Keratinocyte (primary cell): ENCODE results near the gene PSMD12. TPM values are rescaled to one million over a fixed set of nuclear protein-coding genes. Genes with fewer than 3 reads are reported as not detected.
A peak's percentile ranks its signal among the peaks of the same experiment; 100 is the strongest.

Source experiments
- DNase-seq: peaks from one replicate; pipeline ENCODE4 v3.0.0-alpha.2; 2011; ENCODE audit warnings: low read depth, missing footprints, low spot score
- FAIRE-seq: peaks from 2 replicates; lab custom pipeline; 2011; peaks lifted over from hg19 to GRCh38; lab: Jason Lieb, UNC
- H2AFZ ChIP-seq: 2 replicates; pipeline ENCODE4 v1.6.0; 2012; ENCODE audit warnings: low read length, control low read depth, inconsistent platforms; ENCODE audit not compliant: control insufficient read depth
- H3K27ac ChIP-seq: 2 replicates; pipeline ENCODE4 v1.5.1; 2011; ENCODE audit warnings: low read length; ENCODE audit not compliant: control insufficient read depth, insufficient read depth
- H3K27me3 ChIP-seq: 3 replicates; pipeline ENCODE4 v1.6.0; 2011; ENCODE audit warnings: low read length; ENCODE audit not compliant: control insufficient read depth, insufficient read depth; ENCODE audit errors: extremely low read depth
- H3K36me3 ChIP-seq, 2 experiments: 2 replicates in 1 of 2; 3 replicates in 1 of 2; pipeline ENCODE4 v1.5.1; 2011; ENCODE audit warnings: low read length in 2 of 2, mild to moderate bottlenecking in 1 of 2; ENCODE audit not compliant: control insufficient read depth in 2 of 2, insufficient read depth in 2 of 2; ENCODE audit errors: extremely low read depth in 1 of 2
- H3K4me1 ChIP-seq: 3 replicates; pipeline ENCODE4 v1.5.1; 2011; ENCODE audit warnings: low read length; ENCODE audit not compliant: control insufficient read depth, insufficient read depth; ENCODE audit errors: extremely low read depth
- H3K4me2 ChIP-seq: 3 replicates; pipeline ENCODE4 v1.6.0; 2011; ENCODE audit warnings: low read depth, low read length; ENCODE audit not compliant: control insufficient read depth, insufficient read depth; ENCODE audit errors: extremely low read depth
- H3K4me3 ChIP-seq, 3 experiments: fragments of 200-600 bp in 1 of 3; sonication (generic) in 1 of 3; 2 replicates in 2 of 3; 3 replicates in 1 of 3; pipeline ENCODE4 v1.5.1; 2011 to 2016; ENCODE audit warnings: low read length in 3 of 3, mild to moderate bottlenecking in 3 of 3, control low read depth in 2 of 3, inconsistent platforms in 1 of 3, low read depth in 1 of 3, mixed read lengths in 1 of 3, mixed run types in 1 of 3, moderate library complexity in 1 of 3; ENCODE audit not compliant: control insufficient read depth in 2 of 3, insufficient read depth in 2 of 3; ENCODE audit errors: extremely low read depth in 1 of 3
- H3K79me2 ChIP-seq: 2 replicates; pipeline ENCODE4 v1.6.0; 2012; ENCODE audit warnings: low read length; ENCODE audit not compliant: control insufficient read depth, insufficient read depth
- H3K9ac ChIP-seq: 3 replicates; pipeline ENCODE4 v1.6.0; 2011; ENCODE audit warnings: low read length; ENCODE audit not compliant: control insufficient read depth, insufficient read depth; ENCODE audit errors: extremely low read depth
- H3K9me1 ChIP-seq: 3 replicates; pipeline ENCODE4 v1.6.0; 2011; ENCODE audit warnings: low read length; ENCODE audit not compliant: control insufficient read depth, insufficient read depth; ENCODE audit errors: extremely low read depth
- H3K9me3 ChIP-seq: 2 replicates; pipeline ENCODE4 v1.5.1; 2012; ENCODE audit warnings: low read depth, low read length; ENCODE audit not compliant: control insufficient read depth
- H4K20me1 ChIP-seq: 3 replicates; pipeline ENCODE4 v1.6.0; 2011; ENCODE audit warnings: low read length; ENCODE audit not compliant: control insufficient read depth, insufficient read depth; ENCODE audit errors: extremely low read depth
- CTCF ChIP-seq, 3 experiments: IDR thresholded peaks in 1 of 3; conservative IDR thresholded peaks in 1 of 3; optimal IDR thresholded peaks in 1 of 3; 2 replicates in 2 of 3; 3 replicates in 1 of 3; pipeline versions ENCODE3 to v1.5.1; 2011; ENCODE audit warnings: low read length in 3 of 3, mild to moderate bottlenecking in 3 of 3, moderate library complexity in 2 of 3, control low read depth in 1 of 3, inconsistent platforms in 1 of 3; ENCODE audit not compliant: insufficient read depth in 2 of 3; ENCODE audit errors: extremely low read depth in 1 of 3
- EZH2 ChIP-seq: IDR thresholded peaks from one replicate; pipeline ENCODE4 v1.6.1; 2012; ENCODE audit warnings: inconsistent platforms, mild to moderate bottlenecking, low read length, moderate library complexity
- dilution Hi-C: fragments of 300-500 bp; cut with MboI; formaldehyde crosslinking; loops from one replicate; pipeline ENCODE4 v1.7.0; 2020; ENCODE audit warnings: low sequenced_read_pairs; ENCODE audit not compliant: extremely low pct_ligation_motif_present
- polyA plus RNA-seq, 5 experiments: library from polyadenylated mRNA; depleted of rRNA in 3 of 5; stranded (reverse) in 3 of 5; stranded (forward) in 1 of 5; unstranded in 1 of 5; fragments of >200 nt; gene quantifications; 1 replicate in 1 of 5; 2 replicates in 3 of 5; 3 replicates in 1 of 5; pipeline versions ENCODE4 v1.2.1 to v1.2.3, GENCODE V29; 2011 to 2012; ENCODE audit warnings: missing spikeins in 2 of 5, low read depth in 1 of 5, low replicate concordance in 1 of 5

Gene PSMD12
- polyA plus RNA-seq, 1 donor (not counting 4 experiments of a cell fraction or from before 2014, with no cell fraction given), result 68.4 TPM

GRCh38 chr17:67377488-67378453, 11.4 kb upstream of the PSMD12 start:
- Histone ChIP-seq H3K4me3 (peak overlapping the region; percentile 83 to 94 (median 86)), H3K36me3 (peaks cover 0 to 7% of the 10 kb centered on the region in 2 experiments), H3K9me3 (no peaks in the 10 kb centered on the region), H3K27me3 (no peaks in the 10 kb centered on the region), H3K9me1 (no peaks in the 10 kb centered on the region), H3K9ac (peak overlapping the region; percentile 80), H2AFZ (peak overlapping the region; percentile 34), H4K20me1 (no peaks in the 10 kb centered on the region), H3K4me2 (peak overlapping the region; percentile 96), H3K27ac (peak overlapping the region; percentile 71), H3K4me1 (peaks cover 20% of the 10 kb centered on the region), H3K79me2 (peaks cover 21% of the 10 kb centered on the region)
- FAIRE-seq, result no peak
- dilution Hi-C loops, result no loop called here
- DNase-seq, result no peak
- TF ChIP-seq EZH2, result no peak
- peak in 2 of 3 experiments; percentile 27 to 48 for TF ChIP-seq CTCF (optimal IDR thresholded peaks at IDR 0.05 in 1 of 3, IDR thresholded peaks at IDR 0.05 in 1 of 3, conservative IDR thresholded peaks at IDR 0.05 in 1 of 3; ENCODE audit: extremely low read depth in 1 of 3, insufficient read depth in 2 of 3, low read length in 3 of 3)

- peaks cover 25% of the 10 kb centered on the region for H3K4me1 ChIP-seq
- dilution Hi-C loops, result no loop called here
- DNase-seq (no peak), FAIRE-seq (peak; percentile 17)
- H3K9me1 ChIP-seq, result no peaks in the 10 kb centered on the region
- TF ChIP-seq CTCF (optimal IDR thresholded peaks at IDR 0.05 in 1 of 3, IDR thresholded peaks at IDR 0.05 in 1 of 3, conservative IDR thresholded peaks at IDR 0.05 in 1 of 3; ENCODE audit: extremely low read depth in 1 of 3, insufficient read depth in 2 of 3, low read length in 3 of 3) (peak in 1 of 3 experiments; percentile 10), EZH2 (no peak)
- H3K79me2 ChIP-seq, result peaks cover 17% of the 10 kb centered on the region
- no peaks in the 10 kb centered on the region for H4K20me1 ChIP-seq
- H3K36me3 ChIP-seq, result peaks cover 0 to 7% of the 10 kb centered on the region in 2 experiments
- H3K4me2 ChIP-seq, result peak within 1 kb of the TSS; percentile 96
- peak within 1 kb of the TSS; percentile 71 for H3K27ac ChIP-seq
- H2AFZ ChIP-seq, result peak within 1 kb of the TSS; percentile 87
- H3K27me3 ChIP-seq, result no peaks in the 10 kb centered on the region
- H3K9ac ChIP-seq, result peak within 1 kb of the TSS; percentile 80
- peak within 1 kb of the TSS; percentile 83 to 94 (median 86) for H3K4me3 ChIP-seq
- H3K9me3 ChIP-seq, result no peaks in the 10 kb centered on the region
These were observed 10.5 kb upstream of the PSMD12 start, which contains the start of gene PITPNC1 for GRCh38 chr17:67376737-67377487. Gene PITPNC1, plus strand, starts transcription at chr17:67377281.
